HG03354 (cell line): ENCODE measurements around the gene TACR1.
"Not testable (repeated sequence)": the region's sequence is repeated elsewhere in the genome, so short reads cannot be mapped to it uniquely, and the experiment has no call there.

Experiments used
- ATAC-seq: cut with Tn5 transposase; IDR thresholded peaks from one replicate; pipeline ENCODE4 v1.9.1; 2021; ENCODE audit warnings: mild to moderate bottlenecking; ENCODE audit not compliant: unreplicated experiment, poor library complexity, severe bottlenecking

TACR1 gene

GRCh38 chr2:75199428-75200011 is at the start of gene TACR1:
Gene TACR1 (minus strand): TSS chr2:75199520. CDS start chr2:75198934, 586 bp downstream.
- ATAC-seq: peak; percentile 92

- not testable (repeated sequence) for ATAC-seq
These were observed 49.3 kb upstream of the TACR1 start for GRCh38 chr2:75248581-75248980.

GRCh38 chr2:75246441-75247167 is 47.3 kb upstream of the TACR1 start:
- no peak for ATAC-seq

- no peak for ATAC-seq
These were observed 43.9 kb upstream of the TACR1 start for GRCh38 chr2:75243219-75243618.

- ATAC-seq: no peak
These were observed 42.4 kb upstream of the TACR1 start for GRCh38 chr2:75241696-75242095.

- no peak for ATAC-seq
These were observed 39.5 kb upstream of the TACR1 start for GRCh38 chr2:75238670-75239330.

- no peak for ATAC-seq
These were observed 38.0 kb upstream of the TACR1 start for GRCh38 chr2:75237296-75237695.

- no peak for ATAC-seq
These were observed 34.6 kb upstream of the TACR1 start for GRCh38 chr2:75233965-75234364.

- ATAC-seq: no peak
These were observed 27.3 kb upstream of the TACR1 start for GRCh38 chr2:75226617-75227016.

- ATAC-seq: no peak
These were observed 26.8 kb upstream of the TACR1 start for GRCh38 chr2:75226099-75226498.

- ATAC-seq: no peak
These were observed 25.3 kb upstream of the TACR1 start for GRCh38 chr2:75224636-75225094.

GRCh38 chr2:75222527-75222926 is 23.2 kb upstream of the TACR1 start:
- no peak for ATAC-seq

- ATAC-seq: no peak
These were observed 22.5 kb upstream of the TACR1 start for GRCh38 chr2:75221862-75222261.

- not testable (repeated sequence) for ATAC-seq
These were observed 19.9 kb upstream of the TACR1 start for GRCh38 chr2:75219213-75219612.

- no peak for ATAC-seq
These were observed 12.0 kb upstream of the TACR1 start for GRCh38 chr2:75211266-75211770.

GRCh38 chr2:75210409-75210808 is 11.1 kb upstream of the TACR1 start:
- ATAC-seq: no peak

GRCh38 chr2:75208738-75209137 is 9.4 kb upstream of the TACR1 start:
- no peak for ATAC-seq

- ATAC-seq: no peak
These were observed 5.5 kb upstream of the TACR1 start for GRCh38 chr2:75204833-75205232.

GRCh38 chr2:75202359-75202758 is 3.0 kb upstream of the TACR1 start:
- no peak for ATAC-seq

- ATAC-seq: peak; percentile 19
These were observed 1.1 kb upstream of the TACR1 start for GRCh38 chr2:75200140-75201096.
